HK-2 (cell line): ENCODE measurements around the gene LMAN1L.
A peak's percentile ranks its signal among the peaks of the same experiment; 100 is the strongest.

Experiments
- DNase-seq: peaks from one replicate; pipeline ENCODE4 v3.0.0-alpha.2; 2018; ENCODE audit not compliant: unreplicated experiment

The LMAN1L gene

GRCh38 chr15:74816624-74817369 lies 4.2 kb downstream of the LMAN1L start:
- DNase-seq, result no peak

GRCh38 chr15:74817370-74817737 lies 4.7 kb downstream of the LMAN1L start:
- DNase-seq, result peak; percentile 51

GRCh38 chr15:74820056-74820455 lies 7.4 kb downstream of the LMAN1L start:
- DNase-seq, result no peak

- no peak for DNase-seq
Measured at GRCh38 chr15:74821091-74821789, 8.6 kb downstream of the LMAN1L start.

GRCh38 chr15:74821790-74822158 lies 9.1 kb downstream of the LMAN1L start:
- DNase-seq, result no peak

- no peak for DNase-seq
Measured at GRCh38 chr15:74822233-74822632, 9.6 kb downstream of the LMAN1L start.

GRCh38 chr15:74823324-74823723 lies 10.7 kb downstream of the LMAN1L start:
- DNase-seq, result no peak

GRCh38 chr15:74824976-74825375 lies 12.3 kb downstream of the LMAN1L start:
- no peak for DNase-seq

- no peak for DNase-seq
Measured at GRCh38 chr15:74825866-74826265, 13.2 kb downstream of the LMAN1L start.

GRCh38 chr15:74826364-74826819 lies 13.8 kb downstream of the LMAN1L start, which contains the start of gene CPLX3:
CPLX3 (plus strand) TSS chr15:74826627; CDS start chr15:74826704, 77 bp downstream.
- DNase-seq, result peak; percentile 27

- DNase-seq, result no peak
Measured at GRCh38 chr15:74826921-74827320, 14.3 kb downstream of the LMAN1L start.

GRCh38 chr15:74827614-74828013 lies 15.0 kb downstream of the LMAN1L start:
- no peak for DNase-seq

GRCh38 chr15:74828835-74829234 lies 16.2 kb downstream of the LMAN1L start:
- DNase-seq, result no peak

GRCh38 chr15:74829486-74829885 lies 16.9 kb downstream of the LMAN1L start:
- DNase-seq, result no peak

- no peak for DNase-seq
Measured at GRCh38 chr15:74829991-74830390, 17.4 kb downstream of the LMAN1L start.

- no peak for DNase-seq
Measured at GRCh38 chr15:74830868-74831267, 18.2 kb downstream of the LMAN1L start.

- no peak for DNase-seq
Measured at GRCh38 chr15:74831813-74832495, 19.3 kb downstream of the LMAN1L start.

GRCh38 chr15:74832826-74833225 lies 20.2 kb downstream of the LMAN1L start:
- no peak for DNase-seq

- DNase-seq, result no peak
Measured at GRCh38 chr15:74833376-74834107, 20.9 kb downstream of the LMAN1L start.

- DNase-seq, result peak; percentile 66
Measured at GRCh38 chr15:74835312-74835823, 22.7 kb downstream of the LMAN1L start.

- DNase-seq, result no peak
Measured at GRCh38 chr15:74836846-74837245, 24.2 kb downstream of the LMAN1L start.
